Measurements from ENCODE around the gene MT4. TPM values are rescaled to one million over a fixed set of nuclear protein-coding genes. Genes with fewer than 3 reads are reported as not detected.

MT4 gene
- total RNA-seq, 1 donor, result not detected

DNA sequence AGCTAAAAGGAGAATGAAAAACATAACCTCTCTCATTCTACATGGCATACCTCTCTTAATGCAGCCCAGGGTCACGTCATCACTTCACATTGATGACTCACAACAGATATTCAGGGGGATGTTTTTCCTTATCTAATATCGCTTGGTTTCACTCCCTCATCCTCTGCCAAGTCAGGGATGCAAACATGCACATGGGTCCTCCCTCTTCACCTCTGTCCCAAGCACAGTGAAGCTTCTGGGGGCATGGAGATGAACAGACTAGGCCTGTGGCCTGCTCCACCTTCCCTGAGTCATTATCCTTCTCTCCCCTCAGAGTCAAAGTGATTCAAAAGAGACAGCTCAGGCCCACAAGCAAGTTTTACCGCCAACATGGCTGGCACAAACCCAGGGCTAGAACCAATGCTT lies 41.2 kb downstream of the MT4 start:
- Histone ChIP-seq H3K9me3 (ENCODE audit: low read depth, low read length) (no peaks in the 10 kb centered on the region), H3K27me3 (ENCODE audit: insufficient read depth, low read length) (no peaks in the 10 kb centered on the region), H3K4me1 (ENCODE audit: insufficient read depth, low read length) (peaks cover 40% of the 10 kb centered on the region)

DNA sequence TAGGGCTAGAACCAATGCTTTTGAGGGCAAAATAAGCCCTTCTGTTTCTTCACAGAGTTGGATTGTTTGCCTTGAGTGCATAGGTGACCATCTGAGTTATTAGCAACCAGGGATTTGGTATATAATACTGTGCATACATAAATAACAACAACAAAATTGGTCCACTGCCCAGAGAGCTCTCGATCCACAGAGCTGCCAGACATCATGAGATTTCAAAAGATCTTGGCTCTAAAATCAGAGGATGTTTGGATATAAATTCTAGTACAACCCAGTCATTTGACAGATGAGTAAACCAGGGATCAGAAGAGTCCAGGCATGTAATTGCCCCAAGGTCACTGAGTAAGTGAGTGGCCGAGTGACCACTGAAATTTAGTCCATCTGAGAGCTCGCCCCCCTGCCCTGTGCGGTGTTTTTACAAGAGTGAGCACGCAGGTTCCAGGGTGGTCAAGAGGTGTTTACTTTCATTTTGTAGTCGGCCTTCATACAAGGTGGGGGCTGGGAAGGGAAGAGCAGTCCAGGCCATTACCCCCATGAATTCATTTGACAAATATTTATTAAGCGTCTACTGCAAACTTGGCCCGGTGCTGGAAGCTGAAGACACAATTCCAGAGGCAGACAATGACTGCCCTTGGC lies 41.7 kb downstream of the MT4 start:
- no peak overlapping the region for H3K4me3 ChIP-seq (ENCODE audit: low read length)
- H3K4me1 ChIP-seq (ENCODE audit: insufficient read depth, low read length), result peaks cover 40% of the 10 kb centered on the region
- H3K9me3 ChIP-seq (ENCODE audit: low read depth, low read length), result no peaks in the 10 kb centered on the region
- H3K27me3 ChIP-seq (ENCODE audit: insufficient read depth, low read length), result no peaks in the 10 kb centered on the region

More for the DNA sequence above, 41.2 kb downstream of the MT4 start:
- H3K4me3 ChIP-seq (ENCODE audit: low read length), result no peak overlapping the region

DNA sequence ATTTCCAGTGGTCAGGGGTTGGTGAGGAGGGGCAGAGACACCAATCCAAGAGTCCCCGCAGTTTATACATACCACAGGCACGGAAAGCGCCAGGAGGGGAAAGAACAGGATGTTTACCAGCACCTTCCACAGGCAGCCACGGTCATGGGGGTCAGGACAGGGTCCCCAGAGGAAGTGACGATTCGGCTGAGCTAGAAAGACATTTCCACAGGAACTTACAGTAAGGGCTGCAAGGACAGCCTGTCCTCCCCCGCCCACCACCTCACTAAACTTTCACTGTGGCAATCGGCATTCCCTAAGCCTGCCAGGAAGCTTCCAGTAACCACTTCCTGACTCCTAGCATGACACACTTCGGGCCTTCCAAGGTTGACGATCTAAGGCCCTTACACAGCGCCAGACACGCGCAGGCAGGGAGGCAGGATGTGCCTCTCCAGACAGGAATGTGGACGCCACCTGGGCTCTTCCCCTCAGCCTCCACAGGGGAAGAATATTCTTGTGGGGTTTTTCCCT lies 42.3 kb downstream of the MT4 start:
- no peaks in the 10 kb centered on the region for H3K9me3 ChIP-seq (ENCODE audit: low read depth, low read length)
- H3K4me3 ChIP-seq (ENCODE audit: low read length), result no peak overlapping the region
- peaks cover 40% of the 10 kb centered on the region for H3K4me1 ChIP-seq (ENCODE audit: insufficient read depth, low read length)
- H3K27me3 ChIP-seq (ENCODE audit: insufficient read depth, low read length), result no peaks in the 10 kb centered on the region

DNA sequence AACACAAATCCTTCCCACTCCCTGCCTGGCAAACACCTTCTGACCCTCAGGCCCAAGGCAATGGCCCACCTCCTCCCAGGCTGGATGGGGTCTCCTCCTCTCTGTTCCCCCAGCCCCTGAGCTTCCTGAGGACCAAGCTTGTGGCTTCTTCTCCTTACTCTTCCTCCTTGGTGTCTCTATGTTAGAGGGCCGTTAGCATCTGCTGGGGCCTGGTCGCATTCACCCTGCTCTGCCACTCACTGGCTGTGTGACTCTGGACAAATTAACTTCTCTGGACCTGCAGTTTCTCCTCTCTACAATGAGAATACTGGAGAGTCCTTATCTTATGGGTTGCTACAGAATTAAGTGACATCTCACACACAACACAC lies 42.8 kb downstream of the MT4 start:
- Histone ChIP-seq H3K9me3 (ENCODE audit: low read depth, low read length) (no peaks in the 10 kb centered on the region), H3K4me3 (ENCODE audit: low read length) (peak overlapping the region; percentile 77), H3K4me1 (ENCODE audit: insufficient read depth, low read length) (peaks cover 40% of the 10 kb centered on the region), H3K27me3 (ENCODE audit: insufficient read depth, low read length) (no peaks in the 10 kb centered on the region)

DNA sequence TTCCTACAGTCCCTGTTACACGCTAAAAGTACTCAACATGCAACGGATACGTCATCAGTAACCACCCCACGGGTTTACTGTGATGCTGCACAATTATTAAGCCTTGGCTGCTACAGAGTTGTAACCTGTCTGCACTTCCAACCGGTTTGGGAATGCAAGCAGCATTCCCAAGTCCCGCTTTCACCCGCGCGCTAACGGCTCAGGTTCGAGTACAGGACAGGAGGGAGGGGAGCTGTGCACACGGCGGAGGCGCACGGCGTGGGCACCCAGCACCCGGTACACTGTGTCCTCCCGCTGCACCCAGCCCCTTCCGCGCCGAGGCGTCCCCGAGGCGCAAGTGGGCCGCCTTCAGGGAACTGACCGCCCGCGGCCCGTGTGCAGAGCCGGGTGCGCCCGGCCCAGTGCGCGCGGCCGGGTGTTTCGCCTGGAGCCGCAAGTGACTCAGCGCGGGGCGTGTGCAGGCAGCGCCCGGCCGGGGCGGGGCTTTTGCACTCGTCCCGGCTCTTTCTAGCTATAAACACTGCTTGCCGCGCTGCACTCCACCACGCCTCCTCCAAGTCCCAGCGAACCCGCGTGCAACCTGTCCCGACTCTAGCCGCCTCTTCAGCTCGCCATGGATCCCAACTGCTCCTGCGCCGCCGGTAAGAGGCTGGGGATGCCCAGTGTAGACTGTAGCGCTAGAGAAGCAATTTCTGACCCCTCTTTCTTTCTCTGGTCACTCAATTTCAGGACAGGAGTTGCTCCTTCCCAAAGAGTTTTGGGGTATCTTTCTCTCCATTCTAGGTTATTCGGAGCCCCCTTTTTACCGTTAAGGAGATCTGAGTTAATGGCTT lies 43.4 kb downstream of the MT4 start, which contains the start of gene MT2A:
Gene MT2A, plus strand, starts transcription at position 542 of the 833 bp plus-strand sequence. Its CDS starts 72 bp downstream, at position 614.
- peaks cover 40% of the 10 kb centered on the region for H3K4me1 ChIP-seq (ENCODE audit: insufficient read depth, low read length)
- no peaks in the 10 kb centered on the region for H3K9me3 ChIP-seq (ENCODE audit: low read depth, low read length)
- H3K27me3 ChIP-seq (ENCODE audit: insufficient read depth, low read length), result no peaks in the 10 kb centered on the region
- peak within 1 kb of the TSS; percentile 77 for H3K4me3 ChIP-seq (ENCODE audit: low read length)

- Histone ChIP-seq H3K4me3 (ENCODE audit: low read length) (peak overlapping the region; percentile 77), H3K9me3 (ENCODE audit: low read depth, low read length) (no peaks in the 10 kb centered on the region), H3K4me1 (ENCODE audit: insufficient read depth, low read length) (peaks cover 40% of the 10 kb centered on the region), H3K27me3 (ENCODE audit: insufficient read depth, low read length) (no peaks in the 10 kb centered on the region)
Observed at GRCh38 chr16:56608876-56609462, 44.1 kb downstream of the MT4 start.

DNA sequence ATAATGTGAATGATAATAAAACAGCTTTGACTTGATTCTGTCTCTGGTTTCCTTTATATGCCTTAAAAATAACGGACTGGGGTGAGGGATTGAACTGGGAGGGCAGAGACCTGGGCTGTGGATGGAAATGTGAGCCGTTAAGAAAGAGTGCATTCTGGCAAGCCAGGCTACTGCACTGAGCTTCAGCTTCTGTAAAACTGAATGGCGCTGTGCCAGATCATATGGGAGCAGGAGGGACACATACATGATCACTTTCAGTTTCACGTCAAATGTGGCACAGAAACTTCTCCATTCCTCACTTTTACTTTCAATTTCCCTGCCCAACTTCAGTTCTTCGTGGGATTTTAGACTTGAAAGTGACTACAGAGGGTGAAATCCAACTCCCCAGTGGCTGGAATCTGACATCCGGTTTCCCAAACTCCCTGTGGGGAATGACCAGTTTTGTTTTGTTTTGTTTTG lies 44.6 kb downstream of the MT4 start:
- Histone ChIP-seq H3K9me3 (ENCODE audit: low read depth, low read length) (no peaks in the 10 kb centered on the region), H3K4me3 (ENCODE audit: low read length) (peak overlapping the region; percentile 77), H3K4me1 (ENCODE audit: insufficient read depth, low read length) (peaks cover 40% of the 10 kb centered on the region), H3K27me3 (ENCODE audit: insufficient read depth, low read length) (no peaks in the 10 kb centered on the region)

- Histone ChIP-seq H3K4me1 (ENCODE audit: insufficient read depth, low read length) (peaks cover 40% of the 10 kb centered on the region), H3K9me3 (ENCODE audit: low read depth, low read length) (no peaks in the 10 kb centered on the region), H3K4me3 (ENCODE audit: low read length) (peak overlapping the region; percentile 77), H3K27me3 (ENCODE audit: insufficient read depth, low read length) (no peaks in the 10 kb centered on the region)
Observed at GRCh38 chr16:56610017-56610608, 45.2 kb downstream of the MT4 start.

GRCh38 chr16:56610609-56611111 lies 45.8 kb downstream of the MT4 start:
- Histone ChIP-seq H3K9me3 (ENCODE audit: low read depth, low read length) (no peaks in the 10 kb centered on the region), H3K4me3 (ENCODE audit: low read length) (no peak overlapping the region), H3K4me1 (ENCODE audit: insufficient read depth, low read length) (peaks cover 40% of the 10 kb centered on the region), H3K27me3 (ENCODE audit: insufficient read depth, low read length) (no peaks in the 10 kb centered on the region)

DNA sequence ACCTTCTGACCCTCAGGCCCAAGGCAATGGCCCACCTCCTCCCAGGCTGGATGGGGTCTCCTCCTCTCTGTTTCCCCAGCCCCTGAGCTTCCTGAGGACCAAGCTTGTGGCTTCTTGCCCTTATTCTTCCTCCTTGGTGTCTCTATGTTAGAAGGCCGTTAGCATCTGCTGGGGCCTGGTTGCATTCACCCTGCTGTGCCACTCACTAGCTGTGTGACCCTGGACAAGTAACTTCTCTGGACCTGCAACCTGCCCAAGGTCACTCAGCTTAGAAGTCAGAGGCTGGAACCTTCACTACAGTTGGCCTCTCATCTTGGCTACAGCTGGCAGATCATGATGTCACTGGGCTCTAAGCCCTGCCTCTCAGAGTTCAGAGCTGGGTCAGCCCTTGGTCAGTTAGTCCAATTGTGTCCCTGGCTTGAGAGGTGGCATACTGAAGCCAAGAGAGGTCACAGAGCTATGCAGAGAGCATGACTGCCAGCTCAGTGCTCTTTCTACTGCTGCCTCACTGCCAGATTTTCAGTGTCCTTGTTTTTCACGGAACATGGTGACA lies 46.5 kb downstream of the MT4 start:
- Histone ChIP-seq H3K9me3 (ENCODE audit: low read depth, low read length) (no peaks in the 10 kb centered on the region), H3K27me3 (ENCODE audit: insufficient read depth, low read length) (peaks cover 4% of the 10 kb centered on the region), H3K4me3 (ENCODE audit: low read length) (no peak overlapping the region), H3K4me1 (ENCODE audit: insufficient read depth, low read length) (peaks cover 40% of the 10 kb centered on the region)

- H3K27me3 ChIP-seq (ENCODE audit: insufficient read depth, low read length), result peaks cover 25% of the 10 kb centered on the region
- H3K4me1 ChIP-seq (ENCODE audit: insufficient read depth, low read length), result peaks cover 32% of the 10 kb centered on the region
- no peaks in the 10 kb centered on the region for H3K9me3 ChIP-seq (ENCODE audit: low read depth, low read length)
- H3K4me3 ChIP-seq (ENCODE audit: low read length), result no peak overlapping the region
Observed at GRCh38 chr16:56613706-56614105, 48.8 kb downstream of the MT4 start.

GRCh38 chr16:56614549-56614991 lies 49.7 kb downstream of the MT4 start:
- Histone ChIP-seq H3K4me1 (ENCODE audit: insufficient read depth, low read length) (peaks cover 24% of the 10 kb centered on the region), H3K27me3 (ENCODE audit: insufficient read depth, low read length) (peaks cover 29% of the 10 kb centered on the region), H3K4me3 (ENCODE audit: low read length) (no peak overlapping the region), H3K9me3 (ENCODE audit: low read depth, low read length) (no peaks in the 10 kb centered on the region)

DNA sequence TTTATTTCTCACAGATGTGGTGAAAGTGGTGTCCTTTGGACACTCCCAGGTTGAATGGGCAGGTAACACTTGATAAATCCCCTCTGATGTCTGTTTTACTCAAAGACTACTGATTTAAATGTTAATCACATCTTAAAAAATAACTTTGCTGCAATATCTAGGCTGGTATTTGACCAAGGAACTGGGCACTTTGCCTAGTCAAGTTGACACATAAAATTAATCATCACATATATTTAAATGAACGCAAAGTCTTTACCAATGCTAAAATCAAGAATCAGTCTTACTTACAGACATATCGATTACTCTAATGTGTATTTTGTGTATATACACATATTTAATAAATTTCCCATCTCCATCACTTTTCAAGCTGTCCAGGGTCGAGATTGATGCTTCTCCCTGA lies 50.5 kb downstream of the MT4 start:
- peaks cover 29% of the 10 kb centered on the region for H3K27me3 ChIP-seq (ENCODE audit: insufficient read depth, low read length)
- H3K4me3 ChIP-seq (ENCODE audit: low read length), result no peak overlapping the region
- H3K4me1 ChIP-seq (ENCODE audit: insufficient read depth, low read length), result peaks cover 16% of the 10 kb centered on the region
- H3K9me3 ChIP-seq (ENCODE audit: low read depth, low read length), result no peaks in the 10 kb centered on the region

DNA sequence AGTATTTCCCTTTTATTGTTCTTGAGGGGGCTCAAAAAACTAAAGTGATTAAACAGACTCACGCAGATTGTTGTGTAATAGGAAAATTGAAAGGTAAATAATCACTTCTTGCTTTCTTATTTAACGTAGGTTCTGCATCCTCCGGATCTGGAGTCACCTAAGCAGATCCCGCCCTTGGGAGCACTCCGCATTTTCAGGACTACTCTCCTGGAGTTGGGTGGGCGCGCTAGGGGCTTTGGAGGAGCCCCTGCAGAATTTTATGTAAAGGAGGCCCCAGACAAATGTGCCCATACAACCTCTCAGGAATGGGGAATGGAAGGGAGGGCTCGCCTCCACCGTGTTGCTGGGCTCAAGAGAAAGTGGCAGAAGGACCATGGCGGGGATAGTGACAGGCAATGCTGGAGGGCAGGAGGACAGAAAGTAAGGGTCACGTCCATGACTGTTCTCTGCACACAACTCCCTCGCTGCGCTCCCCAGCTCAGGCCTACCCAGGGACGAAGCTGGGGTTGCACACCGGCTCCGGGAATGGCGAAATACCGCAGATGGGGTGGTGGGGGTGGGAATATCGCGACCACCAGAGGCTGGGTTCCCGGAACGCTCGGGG lies 51.8 kb downstream of the MT4 start:
- peaks cover 29% of the 10 kb centered on the region for H3K27me3 ChIP-seq (ENCODE audit: insufficient read depth, low read length)
- no peak overlapping the region for H3K4me3 ChIP-seq (ENCODE audit: low read length)
- no peaks in the 10 kb centered on the region for H3K9me3 ChIP-seq (ENCODE audit: low read depth, low read length)
- peaks cover 10% of the 10 kb centered on the region for H3K4me1 ChIP-seq (ENCODE audit: insufficient read depth, low read length)
